ENCODE data around the gene ALDH7A1.

- TF ChIP-seq CTCF (IDR thresholded peaks at IDR 0.05), result no peak
- TF ChIP-seq POLR2A (IDR thresholded peaks at IDR 0.05), result no peak
These were observed 36.9 kb upstream of the ALDH7A1 start for GRCh38 chr5:126631920-126632319.
